ENCODE data around the gene CCNG1. TPM values are rescaled to one million over a fixed set of nuclear protein-coding genes. Genes with fewer than 3 reads are reported as not detected.

CCNG1 gene
- total RNA-seq, 1 donor from 2014 or later = 250 TPM

DNA sequence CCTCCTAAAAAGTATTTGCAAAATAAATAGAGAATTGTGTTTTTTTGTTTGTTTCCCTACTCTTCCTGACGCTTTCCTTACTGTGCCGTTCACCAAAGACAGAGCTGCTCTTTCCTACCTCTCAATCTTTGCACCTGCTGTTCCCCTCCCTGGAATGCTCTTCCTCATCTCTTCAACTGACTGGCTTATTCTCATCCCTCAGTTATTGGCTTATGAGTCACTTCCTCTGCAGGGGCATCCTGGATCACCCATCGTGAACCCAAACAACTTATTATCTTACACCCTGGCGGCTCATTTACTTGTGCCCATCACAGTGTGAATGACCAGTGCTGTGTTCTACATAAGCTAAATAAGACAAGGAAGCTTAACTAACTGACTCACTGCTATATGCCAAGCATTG is 36.1 kb upstream of the CCNG1 start:
- DNase-seq (ENCODE audit: low spot score, unreplicated experiment) = no peak
- H3K4me1 Mint-ChIP-seq (ENCODE audit: low read depth) = peaks cover 15% of the 10 kb centered on the region
- no peaks in the 10 kb centered on the region for H3K27me3 Mint-ChIP-seq
- TF ChIP-seq, protein P1, sequence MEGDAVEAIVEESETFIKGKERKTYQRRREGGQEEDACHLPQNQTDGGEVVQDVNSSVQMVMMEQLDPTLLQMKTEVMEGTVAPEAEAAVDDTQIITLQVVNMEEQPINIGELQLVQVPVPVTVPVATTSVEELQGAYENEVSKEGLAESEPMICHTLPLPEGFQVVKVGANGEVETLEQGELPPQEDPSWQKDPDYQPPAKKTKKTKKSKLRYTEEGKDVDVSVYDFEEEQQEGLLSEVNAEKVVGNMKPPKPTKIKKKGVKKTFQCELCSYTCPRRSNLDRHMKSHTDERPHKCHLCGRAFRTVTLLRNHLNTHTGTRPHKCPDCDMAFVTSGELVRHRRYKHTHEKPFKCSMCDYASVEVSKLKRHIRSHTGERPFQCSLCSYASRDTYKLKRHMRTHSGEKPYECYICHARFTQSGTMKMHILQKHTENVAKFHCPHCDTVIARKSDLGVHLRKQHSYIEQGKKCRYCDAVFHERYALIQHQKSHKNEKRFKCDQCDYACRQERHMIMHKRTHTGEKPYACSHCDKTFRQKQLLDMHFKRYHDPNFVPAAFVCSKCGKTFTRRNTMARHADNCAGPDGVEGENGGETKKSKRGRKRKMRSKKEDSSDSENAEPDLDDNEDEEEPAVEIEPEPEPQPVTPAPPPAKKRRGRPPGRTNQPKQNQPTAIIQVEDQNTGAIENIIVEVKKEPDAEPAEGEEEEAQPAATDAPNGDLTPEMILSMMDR (IDR thresholded peaks at IDR 0.05; ENCODE audit: unreplicated experiment) = no peak
- no peaks in the 10 kb centered on the region for H3K36me3 Mint-ChIP-seq (ENCODE audit: insufficient read depth)
- no peak overlapping the region for H3K4me3 Mint-ChIP-seq (ENCODE audit: low read depth)
- no peak overlapping the region for H3K27ac Mint-ChIP-seq
- H3K9me3 Mint-ChIP-seq (ENCODE audit: low read depth) = no peaks in the 10 kb centered on the region

DNA sequence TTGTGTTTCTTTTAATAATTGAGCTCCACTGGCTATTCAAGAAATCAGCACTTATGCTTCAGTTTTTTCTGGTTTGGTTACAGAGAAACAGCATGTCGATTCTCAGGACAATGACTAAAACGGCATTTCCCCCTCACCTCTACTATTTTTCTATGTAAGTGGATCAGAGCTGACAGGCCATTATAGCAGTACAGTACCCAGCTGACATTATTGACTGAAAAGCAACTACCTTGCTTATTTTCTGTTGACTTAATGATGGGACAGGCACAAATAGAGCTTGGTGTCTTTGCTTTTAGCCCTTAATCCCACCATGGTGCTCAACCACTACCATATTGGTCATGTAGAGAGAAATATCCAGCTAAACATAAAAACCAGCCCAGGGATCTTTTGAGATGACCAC is 35.4 kb upstream of the CCNG1 start:
- TF ChIP-seq, protein P1 (IDR thresholded peaks at IDR 0.05; ENCODE audit: unreplicated experiment) = no peak
- H3K27ac Mint-ChIP-seq = no peak overlapping the region
- no peaks in the 10 kb centered on the region for H3K27me3 Mint-ChIP-seq
- H3K9me3 Mint-ChIP-seq (ENCODE audit: low read depth) = no peaks in the 10 kb centered on the region
- DNase-seq (ENCODE audit: low spot score, unreplicated experiment) = no peak
- H3K4me1 Mint-ChIP-seq (ENCODE audit: low read depth) = peaks cover 15% of the 10 kb centered on the region
- H3K36me3 Mint-ChIP-seq (ENCODE audit: insufficient read depth) = no peaks in the 10 kb centered on the region
- no peak overlapping the region for H3K4me3 Mint-ChIP-seq (ENCODE audit: low read depth)

- H3K27me3 Mint-ChIP-seq = no peaks in the 10 kb centered on the region
- H3K4me1 Mint-ChIP-seq (ENCODE audit: low read depth) = peaks cover 14% of the 10 kb centered on the region
- no peaks in the 10 kb centered on the region for H3K36me3 Mint-ChIP-seq (ENCODE audit: insufficient read depth)
- TF ChIP-seq, protein P1 (IDR thresholded peaks at IDR 0.05; ENCODE audit: unreplicated experiment) = no peak
- no peak overlapping the region for H3K4me3 Mint-ChIP-seq (ENCODE audit: low read depth)
- no peak overlapping the region for H3K27ac Mint-ChIP-seq
- no peak for DNase-seq (ENCODE audit: low spot score, unreplicated experiment)
- H3K9me3 Mint-ChIP-seq (ENCODE audit: low read depth) = no peaks in the 10 kb centered on the region
Observed at GRCh38 chr5:163404364-163405173, 32.8 kb upstream of the CCNG1 start.

DNA sequence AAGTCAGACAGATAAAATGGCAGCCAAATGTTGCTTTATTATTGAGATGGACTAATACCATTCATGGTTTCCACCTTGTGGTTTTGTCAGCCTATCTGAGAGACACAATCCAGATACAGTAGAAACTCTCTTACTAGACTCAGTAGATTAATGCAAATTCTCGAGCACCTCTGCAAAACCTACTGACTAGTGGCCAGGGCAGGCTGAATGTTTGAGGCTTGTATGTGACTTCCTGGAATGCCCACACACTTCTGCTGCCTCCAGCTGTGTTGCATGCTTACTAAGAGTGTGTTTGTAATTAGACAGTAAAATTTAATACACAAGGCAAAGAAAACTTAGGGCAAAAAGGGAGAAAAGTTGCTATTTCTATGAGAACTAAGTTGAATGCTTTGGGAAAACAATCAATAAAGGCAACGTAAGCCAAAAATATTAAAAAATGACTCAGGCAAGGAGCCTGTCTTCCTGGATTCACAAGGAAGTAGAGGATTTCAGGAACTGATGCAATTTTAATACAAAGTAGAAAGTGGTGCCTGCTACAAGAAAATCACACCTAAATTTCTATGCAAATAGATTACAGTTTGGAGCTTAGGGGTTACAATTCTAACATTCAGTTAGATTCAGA is 30.2 kb upstream of the CCNG1 start:
- H3K27me3 Mint-ChIP-seq = no peaks in the 10 kb centered on the region
- no peaks in the 10 kb centered on the region for H3K36me3 Mint-ChIP-seq (ENCODE audit: insufficient read depth)
- H3K4me3 Mint-ChIP-seq (ENCODE audit: low read depth) = no peak overlapping the region
- DNase-seq (ENCODE audit: low spot score, unreplicated experiment) = no peak
- H3K9me3 Mint-ChIP-seq (ENCODE audit: low read depth) = no peaks in the 10 kb centered on the region
- H3K27ac Mint-ChIP-seq = no peak overlapping the region
- TF ChIP-seq, protein P1 (IDR thresholded peaks at IDR 0.05; ENCODE audit: unreplicated experiment) = no peak
- H3K4me1 Mint-ChIP-seq (ENCODE audit: low read depth) = peaks cover 16% of the 10 kb centered on the region

DNA sequence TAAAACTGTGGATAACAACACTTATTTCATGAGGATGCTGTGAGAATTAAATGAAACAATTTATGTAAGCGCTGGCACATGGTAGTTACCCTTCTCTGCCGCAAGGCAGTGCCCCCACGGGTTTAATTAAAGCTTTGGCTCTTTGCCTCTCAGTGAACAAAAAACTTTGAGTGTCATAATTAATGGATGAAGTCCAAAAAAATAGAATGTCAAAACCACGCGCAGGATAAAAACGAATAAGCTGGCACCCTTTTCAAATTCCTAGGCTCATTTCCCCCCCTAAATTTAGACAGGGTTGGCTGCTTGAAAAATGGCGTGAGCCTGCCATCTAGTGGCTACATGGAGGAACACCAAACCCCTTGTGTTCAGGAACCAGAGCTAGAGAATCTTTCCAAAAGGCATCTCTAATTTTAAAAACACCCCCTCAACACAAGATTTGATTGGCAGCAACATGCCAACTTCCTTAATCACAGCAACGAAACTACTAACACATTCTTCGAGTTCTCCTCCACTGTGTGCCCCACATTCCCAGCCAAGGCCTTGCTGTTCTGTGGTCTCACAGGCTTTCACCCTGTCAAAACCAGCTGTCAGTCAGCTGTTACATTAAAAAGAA is 29.0 kb upstream of the CCNG1 start:
- H3K36me3 Mint-ChIP-seq (ENCODE audit: insufficient read depth) = no peaks in the 10 kb centered on the region

More for the DNA sequence above, 29.0 kb upstream of the CCNG1 start:
- Mint-ChIP-seq H3K4me1 (ENCODE audit: low read depth) (peaks cover 16% of the 10 kb centered on the region), H3K27me3 (peaks cover under 1% of the 10 kb centered on the region), H3K4me3 (ENCODE audit: low read depth) (no peak overlapping the region), H3K27ac (no peak overlapping the region), H3K9me3 (ENCODE audit: low read depth) (no peaks in the 10 kb centered on the region)
- TF ChIP-seq, protein P1 (IDR thresholded peaks at IDR 0.05; ENCODE audit: unreplicated experiment) = peak; percentile 93
- DNase-seq (ENCODE audit: low spot score, unreplicated experiment) = peak; percentile 35
